GM13976 (cell line): ENCODE results near the gene LYRM4.

ENCODE experiments used
- DNase-seq: peaks from one replicate; pipeline ENCODE4 v3.0.0; 2012; ENCODE audit warnings: low spot score
- in situ Hi-C: fragments of 300-500 bp; cut with MboI; formaldehyde crosslinking; loops from one replicate; pipeline ENCODE4 v1.12.0; 2022; ENCODE audit warnings: low sequenced_read_pairs, mixed read lengths, inconsistent platforms; ENCODE audit not compliant: unreplicated experiment
- TF ChIP-seq, protein P1 (sequence below): IDR thresholded peaks from 2 replicates; pipeline ENCODE4 v1.5.1; 2012; ENCODE audit warnings: borderline replicate concordance, mild to moderate bottlenecking; ENCODE audit not compliant: insufficient read depth; ENCODE audit errors: extremely low read depth, missing control alignments, control extremely low read depth

The LYRM4 gene

DNA sequence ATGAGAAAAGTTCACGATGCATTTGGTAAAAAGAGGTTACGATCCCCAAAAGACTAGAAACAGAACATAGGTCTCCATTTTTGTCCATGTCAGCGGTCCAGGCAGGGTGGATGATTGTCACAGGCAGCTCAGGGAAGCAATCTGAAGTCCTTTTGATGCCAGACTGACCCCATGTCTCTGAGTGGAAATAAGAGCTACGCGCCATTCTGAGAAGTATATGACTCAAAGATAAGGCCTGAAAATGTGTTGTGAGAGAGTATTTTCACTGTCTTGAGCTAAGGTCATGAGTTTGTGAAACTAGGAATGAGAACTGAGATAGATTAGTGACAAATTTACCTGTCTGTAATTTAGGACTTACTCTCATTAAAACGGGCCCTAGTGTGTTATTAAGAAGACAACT lies 69.5 kb downstream of the LYRM4 start:
- no peak for DNase-seq
- TF ChIP-seq, protein P1, sequence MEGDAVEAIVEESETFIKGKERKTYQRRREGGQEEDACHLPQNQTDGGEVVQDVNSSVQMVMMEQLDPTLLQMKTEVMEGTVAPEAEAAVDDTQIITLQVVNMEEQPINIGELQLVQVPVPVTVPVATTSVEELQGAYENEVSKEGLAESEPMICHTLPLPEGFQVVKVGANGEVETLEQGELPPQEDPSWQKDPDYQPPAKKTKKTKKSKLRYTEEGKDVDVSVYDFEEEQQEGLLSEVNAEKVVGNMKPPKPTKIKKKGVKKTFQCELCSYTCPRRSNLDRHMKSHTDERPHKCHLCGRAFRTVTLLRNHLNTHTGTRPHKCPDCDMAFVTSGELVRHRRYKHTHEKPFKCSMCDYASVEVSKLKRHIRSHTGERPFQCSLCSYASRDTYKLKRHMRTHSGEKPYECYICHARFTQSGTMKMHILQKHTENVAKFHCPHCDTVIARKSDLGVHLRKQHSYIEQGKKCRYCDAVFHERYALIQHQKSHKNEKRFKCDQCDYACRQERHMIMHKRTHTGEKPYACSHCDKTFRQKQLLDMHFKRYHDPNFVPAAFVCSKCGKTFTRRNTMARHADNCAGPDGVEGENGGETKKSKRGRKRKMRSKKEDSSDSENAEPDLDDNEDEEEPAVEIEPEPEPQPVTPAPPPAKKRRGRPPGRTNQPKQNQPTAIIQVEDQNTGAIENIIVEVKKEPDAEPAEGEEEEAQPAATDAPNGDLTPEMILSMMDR, result no peak
- in situ Hi-C loops, result no loop called here

DNA sequence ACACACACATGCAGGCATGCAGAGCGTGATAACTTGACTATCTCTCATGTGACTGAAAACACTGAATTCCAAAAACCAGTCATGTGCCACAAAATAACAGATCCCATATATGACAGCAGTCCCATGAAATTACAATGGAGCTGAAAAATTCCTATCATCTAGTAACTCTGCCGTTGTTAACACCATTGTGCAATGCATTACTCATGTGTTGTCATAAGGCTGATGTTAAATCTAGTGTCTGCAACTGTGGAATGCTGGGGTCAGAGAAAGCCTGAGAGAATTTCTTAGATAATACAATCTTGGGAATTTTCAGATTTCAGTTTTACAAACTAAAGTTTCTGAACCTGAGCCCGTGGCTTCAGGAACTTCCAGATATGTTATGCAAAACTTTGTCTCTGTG lies 70.2 kb downstream of the LYRM4 start:
- in situ Hi-C loops, result no loop called here
- no peak for DNase-seq
- TF ChIP-seq, protein P1, result no peak

DNA sequence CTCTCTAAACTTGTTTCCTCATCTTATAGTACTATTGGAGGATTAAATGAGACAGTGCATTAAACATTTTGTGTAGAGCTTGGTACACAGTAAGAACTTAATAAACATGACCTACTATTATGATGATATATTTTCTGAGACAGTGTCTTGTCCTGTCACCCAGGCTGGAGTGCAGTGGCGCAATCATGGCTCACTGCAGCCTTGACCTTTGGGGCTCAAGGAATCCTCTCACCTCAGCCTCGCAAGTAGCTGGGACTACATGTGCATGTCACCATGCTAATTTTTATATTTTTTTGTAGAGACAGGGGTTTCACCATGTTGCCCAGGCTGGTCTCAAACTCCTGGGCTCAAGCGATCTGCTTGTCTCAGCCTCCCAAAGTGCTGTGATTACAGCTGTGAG lies 72.1 kb downstream of the LYRM4 start:
- TF ChIP-seq, protein P1, result no peak
- in situ Hi-C loops, result no loop called here
- no peak for DNase-seq

DNA sequence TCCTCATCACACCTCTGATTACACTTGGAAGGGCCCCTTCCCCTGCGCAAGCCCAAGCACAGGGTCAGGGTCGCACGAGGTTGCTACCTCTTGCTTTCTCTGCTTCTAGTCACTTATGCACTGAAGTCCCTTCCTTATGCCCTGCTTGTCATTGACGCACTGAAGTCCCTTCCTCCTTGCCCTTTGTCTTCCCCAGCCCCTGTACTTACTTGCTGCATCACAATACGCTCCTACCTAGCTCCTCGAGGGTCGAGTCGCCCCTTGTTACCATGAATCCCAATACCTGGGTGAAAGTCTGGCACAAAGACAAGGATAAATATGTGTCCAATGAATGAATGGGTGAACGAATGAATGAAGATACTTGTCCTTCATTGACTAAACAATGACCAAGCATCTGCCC lies 75.9 kb downstream of the LYRM4 start:
- in situ Hi-C loops, result no loop called here
- TF ChIP-seq, protein P1, result no peak
- no peak for DNase-seq

DNA sequence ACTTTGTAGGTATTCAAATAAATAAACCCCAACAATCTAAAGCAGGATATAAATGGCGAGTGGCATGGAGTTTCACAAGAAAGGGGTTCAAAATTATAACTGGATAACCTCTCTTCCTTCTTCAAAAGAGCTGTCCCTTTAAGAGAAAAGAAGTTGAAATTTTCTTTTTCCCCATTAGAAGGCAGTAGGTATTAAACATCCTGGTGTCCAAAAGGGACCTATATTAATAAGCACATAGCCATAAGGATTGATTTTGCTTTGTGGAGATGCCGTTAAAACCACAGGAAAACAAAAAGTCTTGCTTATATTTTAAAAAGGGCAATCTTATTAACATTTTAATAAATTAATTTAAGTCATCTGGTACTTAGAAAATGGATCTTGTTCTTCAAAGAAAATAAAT lies 76.5 kb downstream of the LYRM4 start:
- TF ChIP-seq, protein P1, result no peak
- no peak for DNase-seq
- in situ Hi-C loops, result no loop called here

DNA sequence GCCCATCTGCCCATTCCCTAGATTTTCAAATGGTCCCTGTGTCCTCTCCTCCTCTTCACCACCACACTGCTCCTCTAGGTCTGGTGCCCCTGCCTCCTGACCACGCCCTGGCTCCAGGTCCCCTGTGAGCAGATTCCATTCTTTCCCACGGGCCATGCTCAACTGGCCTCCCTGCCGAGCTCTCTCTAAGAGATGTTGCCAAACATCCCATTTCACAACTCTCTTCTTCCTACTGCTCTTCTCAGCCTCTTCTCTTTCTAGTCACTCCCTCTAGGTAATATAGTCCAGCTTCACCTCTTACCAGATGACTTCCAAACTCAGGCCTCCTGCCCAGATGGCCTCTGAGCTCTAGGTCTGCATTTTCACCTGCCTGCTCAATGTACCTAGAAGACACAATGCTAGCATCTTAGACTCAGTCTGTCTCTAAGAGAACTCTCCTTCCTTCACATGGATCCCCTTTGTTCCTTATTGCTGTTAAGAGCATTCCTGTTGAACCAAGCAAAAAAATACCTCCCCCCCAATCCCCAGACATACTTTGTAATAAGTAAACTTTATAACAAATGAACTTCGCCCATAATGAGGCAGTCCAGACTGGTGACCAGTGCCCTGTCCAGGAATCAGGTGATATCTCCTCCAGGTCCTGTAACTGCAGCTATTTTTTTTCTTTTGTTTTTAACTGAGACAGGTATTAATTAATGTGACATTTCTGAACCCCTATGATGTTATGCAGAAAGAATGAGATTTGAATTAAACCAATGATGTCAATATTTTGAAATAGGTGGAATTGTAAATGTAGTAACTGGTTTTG lies 79.0 kb downstream of the LYRM4 start:
- TF ChIP-seq, protein P1, result no peak
- in situ Hi-C loops, result no loop called here
- DNase-seq, result no peak
